HEK293T (cell line): ENCODE results near the gene POU6F2.

ENCODE experiments used
- CTCF ChIA-PET: fragments of 350-600 bp; formaldehyde crosslinking; extraction: SDS; loops from one replicate; lab custom pipeline; 2021; ENCODE audit warnings: antibody characterized with exemption, inconsistent platforms; lab: Yijun Ruan, JAX
- POLR2A ChIA-PET: fragments of 350-600 bp; formaldehyde crosslinking; extraction: SDS; loops from one replicate; lab custom pipeline; 2020; ENCODE audit warnings: antibody characterized with exemption, inconsistent platforms; lab: Yijun Ruan, JAX
- DNase-seq: peaks from one replicate; pipeline ENCODE4 v3.0.0; 2012; ENCODE audit warnings: mixed read lengths; ENCODE audit errors: extremely low spot score
- ARNT ChIP-seq: fragments of 450-650 bp; IDR thresholded peaks from 2 replicates; pipeline ENCODE4 v1.6.1; 2017; ENCODE audit warnings: mild to moderate bottlenecking
- BHLHE40 ChIP-seq: fragments of 450-650 bp; IDR thresholded peaks from 2 replicates; pipeline ENCODE4 v1.6.1; 2016; ENCODE audit warnings: mild to moderate bottlenecking, moderate library complexity, borderline replicate concordance
- CTBP1 ChIP-seq: fragments of 450-650 bp; IDR thresholded peaks from 2 replicates; pipeline ENCODE4 v1.6.1; 2016; ENCODE audit warnings: borderline replicate concordance
- ELF4 ChIP-seq: fragments of 450-650 bp; IDR thresholded peaks from 2 replicates; pipeline ENCODE4 v1.6.1; 2017; ENCODE audit warnings: antibody characterized with exemption
- FOXA1 ChIP-seq: fragments of 450-650 bp; IDR thresholded peaks from 2 replicates; pipeline ENCODE4 v1.6.1; 2016; ENCODE audit warnings: mild to moderate bottlenecking
- FOXK2 ChIP-seq: fragments of 450-650 bp; IDR thresholded peaks from 2 replicates; pipeline ENCODE4 v1.6.1; 2016; ENCODE audit warnings: mild to moderate bottlenecking
- FOXM1 ChIP-seq: fragments of 450-650 bp; IDR thresholded peaks from 2 replicates; pipeline ENCODE4 v1.6.1; 2017; ENCODE audit warnings: mild to moderate bottlenecking, borderline replicate concordance
- HDGF ChIP-seq: fragments of 450-650 bp; IDR thresholded peaks from 2 replicates; pipeline ENCODE4 v1.6.1; 2017; ENCODE audit warnings: antibody characterized with exemption, borderline replicate concordance
- L3MBTL2 ChIP-seq: fragments of 450-650 bp; conservative IDR thresholded peaks from 2 replicates; pipeline ENCODE4 v1.6.1; 2016; ENCODE audit warnings: mild to moderate bottlenecking
- LEF1 ChIP-seq: fragments of 450-650 bp; IDR thresholded peaks from 2 replicates; pipeline ENCODE4 v1.6.1; 2017; ENCODE audit warnings: mild to moderate bottlenecking, borderline replicate concordance
- NFRKB ChIP-seq: fragments of 450-650 bp; IDR thresholded peaks from 2 replicates; pipeline ENCODE4 v1.6.1; 2016; ENCODE audit warnings: mild to moderate bottlenecking, moderate library complexity
- PKNOX1 ChIP-seq: fragments of 450-650 bp; IDR thresholded peaks from 2 replicates; pipeline ENCODE4 v1.6.1; 2016
- SP1 ChIP-seq: fragments of 450-650 bp; IDR thresholded peaks from 2 replicates; pipeline ENCODE4 v1.6.1; 2017
- SUZ12 ChIP-seq: fragments of 450-650 bp; IDR thresholded peaks from 2 replicates; pipeline ENCODE4 v1.6.1; 2016; ENCODE audit warnings: mild to moderate bottlenecking
- TARDBP ChIP-seq: fragments of 450-650 bp; IDR thresholded peaks from 2 replicates; pipeline ENCODE4 v1.6.1; 2016
- ZNF384 ChIP-seq: fragments of 450-650 bp; IDR thresholded peaks from 2 replicates; pipeline ENCODE4 v1.6.1; 2016

The POU6F2 gene

GRCh38 chr7:39304178-39304577 is 326.5 kb downstream of the POU6F2 start:
- TF ChIP-seq ELF4 (no peak), TARDBP (no peak), LEF1 (no peak), HDGF (no peak), CTBP1 (no peak), PKNOX1 (no peak), SUZ12 (no peak), FOXM1 (no peak), NFRKB (no peak), FOXK2 (no peak), SP1 (no peak), L3MBTL2 (no peak), FOXA1 (no peak), ZNF384 (no peak), ARNT (no peak), BHLHE40 (no peak)

DNA sequence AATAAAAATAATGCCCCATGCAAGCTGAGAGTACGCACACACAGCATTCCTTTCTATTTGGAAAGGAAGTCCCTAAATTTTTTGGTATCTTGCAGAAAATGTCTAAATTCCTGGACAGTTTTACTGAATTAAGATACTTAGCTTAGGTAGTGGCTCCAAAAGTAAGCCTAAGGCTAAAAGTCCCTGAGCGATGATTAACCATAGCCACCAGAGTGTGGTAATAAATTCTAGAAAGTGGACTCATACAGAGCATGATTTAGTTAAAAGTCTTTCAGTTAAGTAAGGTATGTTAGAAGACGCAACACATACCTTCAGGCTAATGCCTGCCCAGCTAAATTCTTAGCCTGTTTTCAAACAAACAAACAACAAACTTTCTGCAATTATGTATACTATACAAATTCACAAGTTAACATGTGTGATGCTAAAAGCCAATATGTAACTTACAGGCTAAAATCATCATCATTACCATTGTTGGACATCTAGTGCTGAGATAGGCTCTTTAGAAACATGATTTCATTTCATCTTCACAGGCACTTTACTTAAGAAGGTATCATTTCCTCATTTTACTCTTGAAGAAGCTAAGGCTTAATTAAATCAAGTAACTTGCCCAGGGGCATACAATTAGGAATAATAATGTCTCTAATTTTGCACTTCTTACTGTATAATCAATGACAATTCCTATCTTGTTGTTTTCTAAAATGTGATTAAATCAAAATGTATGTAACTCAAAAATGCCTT is 327.1 kb downstream of the POU6F2 start:
- no peak for DNase-seq
- TF ChIP-seq ZNF384 (no peak), PKNOX1 (no peak), NFRKB (no peak), FOXA1 (no peak), BHLHE40 (no peak), ELF4 (no peak), FOXM1 (no peak), SUZ12 (no peak), TARDBP (no peak), LEF1 (no peak), CTBP1 (no peak)
- ChIA-PET POLR2A (no interaction called here), CTCF (no interaction called here)

More at GRCh38 chr7:39304178-39304577, 326.5 kb downstream of the POU6F2 start:
- POLR2A ChIA-PET = no interaction called here
- CTCF ChIA-PET = no interaction called here
- no peak for DNase-seq

DNA sequence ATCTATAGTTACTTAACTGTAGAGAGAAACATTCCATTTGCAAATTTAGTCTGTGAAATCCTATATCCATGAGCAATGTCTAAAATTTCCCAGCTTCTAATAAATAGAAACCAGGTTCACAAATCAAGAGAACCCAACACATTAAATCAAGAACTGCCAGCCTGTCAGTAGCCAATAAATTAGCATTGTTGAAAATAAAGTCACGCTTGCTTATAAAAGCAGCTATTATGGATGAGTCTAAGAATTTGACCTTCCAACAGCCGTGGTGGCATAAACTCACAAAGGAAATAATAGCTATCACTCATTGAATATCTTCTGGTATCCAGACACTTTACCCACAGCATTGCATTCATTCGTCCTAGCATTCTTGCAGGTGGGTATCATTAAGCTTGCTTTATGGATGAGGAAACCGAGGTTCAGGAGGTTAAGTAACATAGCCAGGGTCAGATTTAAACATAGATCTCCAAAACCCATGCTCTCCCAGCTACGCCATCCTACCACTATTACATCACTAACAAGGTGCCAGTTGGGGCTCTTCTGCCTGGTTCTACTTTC is 328.4 kb downstream of the POU6F2 start:
- POLR2A ChIA-PET = no interaction called here
- CTCF ChIA-PET = no interaction called here
- peak; percentile 75 for TF ChIP-seq ARNT
- no peak for TF ChIP-seq TARDBP
- peak; percentile 92 for TF ChIP-seq PKNOX1
- no peak for TF ChIP-seq CTBP1
- no peak for DNase-seq

- POLR2A ChIA-PET = no interaction called here
- TF ChIP-seq FOXA1 (no peak), PKNOX1 (no peak), FOXM1 (no peak), ZNF384 (no peak), BHLHE40 (no peak), TARDBP (no peak), ELF4 (no peak), ARNT (no peak), SP1 (no peak), NFRKB (no peak), HDGF (no peak), SUZ12 (no peak), L3MBTL2 (no peak), FOXK2 (no peak)
- CTCF ChIA-PET = interaction anchor here (1.0 kb wide), 1 partner anchor 144 kb away, joined by 3 read pairs; no protein-coding TSS in a partner anchor
- DNase-seq = no peak
These were observed 333.0 kb downstream of the POU6F2 start for GRCh38 chr7:39310699-39311098.

- POLR2A ChIA-PET = no interaction called here
- CTCF ChIA-PET = interaction anchor here (0.7 kb wide), 1 partner anchor 237 kb away, joined by 3 read pairs; no protein-coding TSS in a partner anchor
- TF ChIP-seq CTBP1 (no peak), LEF1 (no peak), TARDBP (no peak), SUZ12 (no peak), FOXK2 (no peak), BHLHE40 (no peak), FOXM1 (no peak)
- DNase-seq = no peak
These were observed 334.7 kb downstream of the POU6F2 start for GRCh38 chr7:39312254-39312989.

DNA sequence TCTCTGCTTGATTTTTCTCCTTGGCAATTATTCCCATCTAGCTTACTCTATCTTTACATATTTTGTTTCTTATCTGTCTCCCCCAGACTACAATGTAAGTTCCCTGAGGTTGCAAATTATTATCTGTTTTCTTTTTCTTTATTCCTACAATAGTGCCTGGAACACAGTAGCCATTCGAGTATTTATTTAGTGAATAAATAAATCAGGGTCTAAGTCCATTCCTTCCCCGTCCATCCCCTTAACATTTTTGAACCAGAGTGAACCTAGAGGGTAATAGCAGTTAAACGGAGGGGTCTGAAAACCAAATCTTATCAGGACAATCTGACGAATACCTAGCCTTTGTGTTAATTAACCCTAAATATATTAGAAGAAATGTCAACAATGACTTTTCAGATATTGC is 335.7 kb downstream of the POU6F2 start:
- no peak for TF ChIP-seq HDGF
- TF ChIP-seq SP1 = no peak
- TF ChIP-seq FOXM1 = no peak
- no peak for TF ChIP-seq PKNOX1
- no peak for TF ChIP-seq SUZ12
- no peak for TF ChIP-seq TARDBP
- TF ChIP-seq NFRKB = no peak
- no peak for TF ChIP-seq ELF4
- TF ChIP-seq LEF1 = no peak
- TF ChIP-seq ARNT = no peak
- no peak for TF ChIP-seq BHLHE40
- no peak for TF ChIP-seq ZNF384
- TF ChIP-seq FOXK2 = no peak
- no peak for TF ChIP-seq FOXA1
- no peak for TF ChIP-seq L3MBTL2
- TF ChIP-seq CTBP1 = no peak
- DNase-seq = no peak
- ChIA-PET CTCF (no interaction called here), POLR2A (no interaction called here)
